Activated naive CD4-positive, alpha-beta T cell treated with Interleukin-2 at 50 U/mL for 16 hours (primary cell): ENCODE results near the gene DDRGK1.
"Not testable (repeated sequence)": the region's sequence is repeated elsewhere in the genome, so short reads cannot be mapped to it uniquely, and the experiment has no call there.

Experiments used
- DNase-seq: peaks from one replicate; pipeline ENCODE4 v3.0.0-alpha.2; 2020

DDRGK1 gene

GRCh38 chr20:3233991-3234498 is 29.6 kb upstream of the DDRGK1 start:
- no peak for DNase-seq

- no peak for DNase-seq
Measured at GRCh38 chr20:3233131-3233990, 28.9 kb upstream of the DDRGK1 start.

- no peak for DNase-seq
Measured at GRCh38 chr20:3231889-3232588, 27.6 kb upstream of the DDRGK1 start.

GRCh38 chr20:3231116-3231515 is 26.6 kb upstream of the DDRGK1 start:
- DNase-seq: no peak

GRCh38 chr20:3229798-3230197 is 25.3 kb upstream of the DDRGK1 start:
- no peak for DNase-seq

- no peak for DNase-seq
Measured at GRCh38 chr20:3229158-3229557, 24.7 kb upstream of the DDRGK1 start.

- no peak for DNase-seq
Measured at GRCh38 chr20:3228750-3229032, 24.2 kb upstream of the DDRGK1 start.

- DNase-seq: no peak
Measured at GRCh38 chr20:3227936-3228749, 23.7 kb upstream of the DDRGK1 start.

GRCh38 chr20:3227506-3227905 is 23.0 kb upstream of the DDRGK1 start:
- DNase-seq: no peak

- DNase-seq: no peak
Measured at GRCh38 chr20:3226864-3227263, 22.4 kb upstream of the DDRGK1 start.

GRCh38 chr20:3226093-3226492 is 21.6 kb upstream of the DDRGK1 start:
- DNase-seq: no peak

- DNase-seq: no peak
Measured at GRCh38 chr20:3224681-3225421, 20.4 kb upstream of the DDRGK1 start.

GRCh38 chr20:3223994-3224680 is 19.7 kb upstream of the DDRGK1 start:
- DNase-seq: no peak

GRCh38 chr20:3223651-3223993 is 19.1 kb upstream of the DDRGK1 start:
- no peak for DNase-seq

- DNase-seq: no peak
Measured at GRCh38 chr20:3222635-3223600, 18.4 kb upstream of the DDRGK1 start.

GRCh38 chr20:3221398-3222226 is 17.1 kb upstream of the DDRGK1 start:
- no peak for DNase-seq

- DNase-seq: peak; percentile 81
Measured at GRCh38 chr20:3218307-3218988, 14.0 kb upstream of the DDRGK1 start.

GRCh38 chr20:3215359-3215917 is 11.0 kb upstream of the DDRGK1 start:
- DNase-seq: not testable (repeated sequence)

- DNase-seq: no peak
Measured at GRCh38 chr20:3213226-3213625, 8.7 kb upstream of the DDRGK1 start.
